ENCODE data around the gene SYTL2. TPM values are rescaled to one million over a fixed set of nuclear protein-coding genes. Genes with fewer than 3 reads are reported as not detected.

The SYTL2 gene
- total RNA-seq, 1 donor: 10.8 TPM

DNA sequence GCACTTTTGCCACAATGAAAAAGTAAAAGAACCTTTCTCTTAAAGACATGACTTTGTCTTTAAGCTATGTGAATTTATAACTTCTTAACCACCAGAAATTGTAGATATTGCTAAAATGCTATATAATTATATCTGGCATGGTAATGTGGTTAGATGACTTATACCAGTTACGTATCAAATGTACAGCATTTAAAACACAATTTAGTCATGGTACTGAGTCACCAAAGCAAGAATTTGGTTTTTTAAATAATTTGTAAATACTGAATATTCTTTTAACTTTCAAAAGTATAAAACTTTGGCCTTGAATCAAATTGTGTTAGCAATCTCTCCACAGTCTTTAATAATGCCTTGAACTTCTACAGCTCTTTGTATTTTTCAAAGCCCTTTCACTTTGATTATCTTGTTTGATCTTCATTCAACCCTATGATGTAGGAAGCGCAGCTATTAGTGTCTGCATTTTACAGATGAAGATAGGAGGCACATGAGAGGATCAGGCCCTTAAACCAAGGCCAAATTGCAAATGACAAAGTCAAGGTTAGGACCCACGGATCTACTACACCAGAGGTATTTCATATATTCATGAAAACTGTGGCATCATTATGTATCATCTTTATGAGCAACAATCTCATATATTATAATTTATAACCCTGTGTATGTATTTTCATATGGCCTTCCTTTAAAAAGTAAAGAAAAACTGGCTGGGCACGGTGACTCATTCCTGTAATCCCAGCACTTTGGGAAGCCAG is 4.4 kb upstream of the SYTL2 start:
- peak; percentile 56 for DNase-seq (ENCODE audit: low read depth)
- H3K4me3 ChIP-seq (ENCODE audit: low read depth, low read length): no peak overlapping the region

DNA sequence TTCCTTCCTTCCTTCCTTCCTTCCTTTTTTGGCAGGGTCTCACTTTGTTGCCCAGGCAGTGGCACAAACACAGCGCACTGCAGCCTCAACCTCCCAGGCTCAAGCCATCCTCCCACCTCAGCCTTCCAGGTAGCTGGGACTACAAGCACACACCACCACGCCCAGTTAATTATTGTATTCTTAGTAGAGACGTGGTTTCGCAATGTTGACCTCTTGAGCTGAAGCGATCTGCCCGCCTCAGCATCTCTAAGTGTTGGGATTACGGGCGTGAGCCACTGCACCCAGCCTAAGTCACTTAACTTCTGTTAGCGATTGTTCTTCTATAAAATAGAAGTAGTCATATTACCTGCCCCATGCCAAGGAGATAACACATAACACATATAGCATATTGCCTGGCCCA is 2.8 kb upstream of the SYTL2 start:
- TF ChIP-seq, protein P1, sequence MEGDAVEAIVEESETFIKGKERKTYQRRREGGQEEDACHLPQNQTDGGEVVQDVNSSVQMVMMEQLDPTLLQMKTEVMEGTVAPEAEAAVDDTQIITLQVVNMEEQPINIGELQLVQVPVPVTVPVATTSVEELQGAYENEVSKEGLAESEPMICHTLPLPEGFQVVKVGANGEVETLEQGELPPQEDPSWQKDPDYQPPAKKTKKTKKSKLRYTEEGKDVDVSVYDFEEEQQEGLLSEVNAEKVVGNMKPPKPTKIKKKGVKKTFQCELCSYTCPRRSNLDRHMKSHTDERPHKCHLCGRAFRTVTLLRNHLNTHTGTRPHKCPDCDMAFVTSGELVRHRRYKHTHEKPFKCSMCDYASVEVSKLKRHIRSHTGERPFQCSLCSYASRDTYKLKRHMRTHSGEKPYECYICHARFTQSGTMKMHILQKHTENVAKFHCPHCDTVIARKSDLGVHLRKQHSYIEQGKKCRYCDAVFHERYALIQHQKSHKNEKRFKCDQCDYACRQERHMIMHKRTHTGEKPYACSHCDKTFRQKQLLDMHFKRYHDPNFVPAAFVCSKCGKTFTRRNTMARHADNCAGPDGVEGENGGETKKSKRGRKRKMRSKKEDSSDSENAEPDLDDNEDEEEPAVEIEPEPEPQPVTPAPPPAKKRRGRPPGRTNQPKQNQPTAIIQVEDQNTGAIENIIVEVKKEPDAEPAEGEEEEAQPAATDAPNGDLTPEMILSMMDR (IDR thresholded peaks at IDR 0.05; ENCODE audit: insufficient read depth, low read depth, low read length): no peak
- DNase-seq (ENCODE audit: low read depth): no peak
- no peak overlapping the region for H3K4me3 ChIP-seq (ENCODE audit: low read depth, low read length)

More for the DNA sequence above, 4.4 kb upstream of the SYTL2 start:
- TF ChIP-seq, protein P1 (IDR thresholded peaks at IDR 0.05; ENCODE audit: insufficient read depth, low read depth, low read length): no peak

DNA sequence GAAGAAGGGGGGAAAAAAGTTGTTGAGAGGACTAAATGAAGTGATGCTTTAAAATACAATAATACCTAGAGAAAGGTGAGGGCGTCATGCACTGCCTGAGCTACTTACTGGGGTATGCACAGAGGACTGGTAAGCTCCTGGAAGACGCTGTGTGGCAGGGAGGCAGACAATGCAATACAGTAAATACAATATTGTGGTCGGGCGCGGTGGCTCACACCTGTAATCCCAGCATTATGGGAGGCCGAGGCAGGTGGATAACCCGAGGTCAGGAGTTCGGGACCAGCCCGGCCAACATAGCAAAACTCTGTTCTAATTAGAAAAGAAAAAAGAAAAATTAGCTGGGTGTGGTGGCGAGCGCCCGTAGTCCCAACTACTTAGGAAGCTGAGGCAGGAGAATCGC is 683 bp upstream of the SYTL2 start:
- TF ChIP-seq, protein P1 (IDR thresholded peaks at IDR 0.05; ENCODE audit: insufficient read depth, low read depth, low read length): no peak
- H3K4me3 ChIP-seq (ENCODE audit: low read depth, low read length): peak overlapping the region; percentile 66
- no peak for DNase-seq (ENCODE audit: low read depth)

DNA sequence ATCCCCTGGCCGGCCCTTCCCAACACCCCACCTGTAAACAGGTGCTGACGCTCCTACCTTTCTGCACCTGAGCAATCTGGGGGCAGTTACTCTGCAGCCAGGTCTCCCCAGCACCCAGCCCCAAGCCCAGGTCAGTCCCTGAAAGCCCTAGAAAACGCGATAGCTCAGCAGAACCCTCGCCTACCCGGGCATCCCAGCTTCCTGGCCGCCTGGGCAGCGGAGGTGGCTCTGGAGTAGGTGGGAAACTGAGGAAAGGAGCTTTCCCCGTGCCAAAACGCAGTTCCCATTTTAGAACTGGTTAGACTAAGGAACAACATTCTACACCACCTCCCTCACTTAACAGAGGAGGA is 445 bp downstream of the SYTL2 start:
- TF ChIP-seq, protein P1 (IDR thresholded peaks at IDR 0.05; ENCODE audit: insufficient read depth, low read depth, low read length): no peak
- DNase-seq (ENCODE audit: low read depth): no peak
- H3K4me3 ChIP-seq (ENCODE audit: low read depth, low read length): peak overlapping the region; percentile 66

DNA sequence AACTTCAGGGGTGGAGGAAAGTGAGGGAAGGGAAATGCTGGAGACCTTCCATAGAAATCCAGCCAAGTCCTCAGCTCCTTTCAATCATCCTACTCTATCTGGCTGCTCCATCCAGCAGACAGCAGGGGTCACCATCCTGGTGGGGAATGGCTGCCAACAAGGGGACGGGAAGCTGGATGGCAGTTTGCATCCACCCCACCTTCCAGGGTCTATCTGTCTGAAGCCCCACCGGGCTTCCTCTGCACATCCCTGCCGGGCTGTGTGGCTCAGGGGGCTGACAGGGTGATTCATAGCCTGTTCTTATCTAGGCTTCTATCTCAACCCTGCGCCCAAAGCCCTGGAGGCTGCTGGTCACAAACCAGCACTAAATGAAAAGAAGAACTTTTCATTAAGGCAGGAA is 1.1 kb downstream of the SYTL2 start:
- TF ChIP-seq, protein P1 (IDR thresholded peaks at IDR 0.05; ENCODE audit: insufficient read depth, low read depth, low read length): peak; percentile 27
- no peak for DNase-seq (ENCODE audit: low read depth)
- peak overlapping the region; percentile 66 for H3K4me3 ChIP-seq (ENCODE audit: low read depth, low read length)

DNA sequence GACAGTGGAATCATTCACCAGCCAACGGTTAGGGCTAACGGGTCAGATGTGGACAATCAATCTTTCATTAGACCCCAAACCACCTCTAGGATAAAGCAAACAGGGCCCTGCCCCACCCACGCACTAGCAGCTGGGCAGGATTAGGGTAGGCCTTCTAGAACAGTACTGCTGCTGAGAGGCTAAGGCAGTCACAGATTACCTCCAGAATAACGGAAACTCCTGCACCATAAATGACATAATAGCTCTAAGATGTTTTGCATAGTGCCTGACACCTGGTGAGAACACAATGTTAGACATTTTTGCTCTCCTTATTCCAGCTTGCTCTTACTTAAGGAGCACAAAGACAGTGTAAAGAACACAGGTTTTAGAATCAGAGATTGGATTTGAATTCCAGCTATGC is 1.8 kb downstream of the SYTL2 start:
- TF ChIP-seq, protein P1 (IDR thresholded peaks at IDR 0.05; ENCODE audit: insufficient read depth, low read depth, low read length): no peak
- no peak overlapping the region for H3K4me3 ChIP-seq (ENCODE audit: low read depth, low read length)
- DNase-seq (ENCODE audit: low read depth): no peak

DNA sequence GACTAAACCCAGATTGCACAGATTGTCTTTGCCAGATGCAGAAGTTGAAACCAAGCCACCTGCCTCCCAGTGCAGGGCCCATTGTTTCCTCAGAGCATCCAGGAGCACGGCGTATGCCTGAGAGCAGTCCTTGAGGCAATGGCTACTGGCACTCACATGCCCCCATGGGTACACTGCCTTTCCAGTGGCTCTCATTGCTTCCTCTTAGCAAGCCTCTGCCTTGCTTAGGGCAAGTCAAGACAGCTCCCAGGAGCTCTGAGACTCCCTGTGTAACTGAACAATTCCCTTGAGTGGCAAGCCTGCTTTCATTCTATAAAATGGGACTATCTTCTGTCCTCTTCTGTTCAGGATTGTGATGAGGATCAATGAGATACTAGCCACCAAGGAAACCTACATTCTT is 4.1 kb downstream of the SYTL2 start:
- TF ChIP-seq, protein P1 (IDR thresholded peaks at IDR 0.05; ENCODE audit: insufficient read depth, low read depth, low read length): no peak
- no peak overlapping the region for H3K4me3 ChIP-seq (ENCODE audit: low read depth, low read length)
- no peak for DNase-seq (ENCODE audit: low read depth)

Data from fibroblast of villous mesenchyme (primary cell).